ENCODE results near the gene KHDRBS2. TPM values are rescaled to one million over a fixed set of nuclear protein-coding genes. Genes with fewer than 3 reads are reported as not detected.

KHDRBS2 gene
- total and polyA plus RNA-seq, 2 donors (not counting 1 experiment from before 2014, with no cell fraction given), result 8.9 to 9.4 TPM

DNA sequence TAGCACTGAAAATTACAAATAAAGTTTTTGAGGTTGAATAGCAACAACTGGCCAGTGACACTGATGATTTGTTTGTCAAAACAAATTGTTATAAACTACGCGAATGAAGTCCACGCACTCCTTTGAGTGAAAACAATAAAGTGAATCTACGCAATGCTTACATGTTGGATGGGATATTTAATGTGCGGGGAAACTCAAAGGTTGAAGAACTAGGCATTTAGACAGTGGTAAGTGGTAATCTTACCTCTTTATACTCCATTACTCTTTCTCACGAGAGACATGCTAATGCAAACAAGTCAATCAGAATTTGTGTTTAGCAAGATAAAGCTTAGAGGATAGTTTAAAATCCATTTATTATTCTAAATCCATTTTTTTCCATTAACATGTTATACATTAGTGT lies 606.4 kb downstream of the KHDRBS2 start:
- Histone ChIP-seq H3K4me1 (ENCODE audit: control insufficient read depth in 2 of 2, insufficient read depth in 2 of 2, low read length in 2 of 2) (no peaks in the 10 kb centered on the region), H3K27me3 (replicated peaks in 1 of 4; ENCODE audit: control extremely low read depth in 1 of 4, control insufficient read depth in 3 of 4, insufficient read depth in 4 of 4, low read length in 3 of 4) (no peaks in the 10 kb centered on the region), H3K36me3 (replicated peaks in 1 of 2; ENCODE audit: control extremely low read depth in 1 of 2, control insufficient read depth in 1 of 2, extremely low read depth in 1 of 2, insufficient read depth in 2 of 2, low read length in 1 of 2) (no peaks in the 10 kb centered on the region), H4K20me1 (ENCODE audit: control insufficient read depth, insufficient read depth, low read length, poor library complexity, severe bottlenecking) (no peaks in the 10 kb centered on the region), H3K4me3 (ENCODE audit: control extremely low read depth in 1 of 5, extremely low read depth in 1 of 5, insufficient read depth in 1 of 5, low read depth in 2 of 5, low read length in 4 of 5) (no peak overlapping the region), H3K9ac (ENCODE audit: low read length) (no peak overlapping the region), H3K9me3 (ENCODE audit: control extremely low read depth in 1 of 3, control insufficient read depth in 2 of 3, insufficient read depth in 1 of 3, low read length in 2 of 3) (no peaks in the 10 kb centered on the region), H3K79me2 (ENCODE audit: control insufficient read depth, insufficient read depth, low read length) (no peaks in the 10 kb centered on the region), H2AFZ (ENCODE audit: insufficient read depth, low read depth, low read length, poor library complexity, severe bottlenecking) (no peak overlapping the region), H3K27ac (ENCODE audit: low read length in 2 of 2) (no peak overlapping the region), H3K4me2 (replicated peaks; ENCODE audit: low read depth, low read length, poor library complexity, severe bottlenecking) (no peak overlapping the region)
- Mint-ChIP-seq H3K27ac (no peak overlapping the region), H3K27me3 (no peaks in the 10 kb centered on the region), H3K4me1 (no peaks in the 10 kb centered on the region), H3K4me3 (no peak overlapping the region), H3K9me3 (ENCODE audit: insufficient read depth) (no peaks in the 10 kb centered on the region)
- intact Hi-C loops (cut with micrococcal nuclease), result no loop called here
- POLR2A ChIA-PET, result no interaction called here
- TF ChIP-seq, protein P1, sequence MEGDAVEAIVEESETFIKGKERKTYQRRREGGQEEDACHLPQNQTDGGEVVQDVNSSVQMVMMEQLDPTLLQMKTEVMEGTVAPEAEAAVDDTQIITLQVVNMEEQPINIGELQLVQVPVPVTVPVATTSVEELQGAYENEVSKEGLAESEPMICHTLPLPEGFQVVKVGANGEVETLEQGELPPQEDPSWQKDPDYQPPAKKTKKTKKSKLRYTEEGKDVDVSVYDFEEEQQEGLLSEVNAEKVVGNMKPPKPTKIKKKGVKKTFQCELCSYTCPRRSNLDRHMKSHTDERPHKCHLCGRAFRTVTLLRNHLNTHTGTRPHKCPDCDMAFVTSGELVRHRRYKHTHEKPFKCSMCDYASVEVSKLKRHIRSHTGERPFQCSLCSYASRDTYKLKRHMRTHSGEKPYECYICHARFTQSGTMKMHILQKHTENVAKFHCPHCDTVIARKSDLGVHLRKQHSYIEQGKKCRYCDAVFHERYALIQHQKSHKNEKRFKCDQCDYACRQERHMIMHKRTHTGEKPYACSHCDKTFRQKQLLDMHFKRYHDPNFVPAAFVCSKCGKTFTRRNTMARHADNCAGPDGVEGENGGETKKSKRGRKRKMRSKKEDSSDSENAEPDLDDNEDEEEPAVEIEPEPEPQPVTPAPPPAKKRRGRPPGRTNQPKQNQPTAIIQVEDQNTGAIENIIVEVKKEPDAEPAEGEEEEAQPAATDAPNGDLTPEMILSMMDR (IDR thresholded peaks at IDR 0.05), result no peak
- TF ChIP-seq EZH2 (IDR thresholded peaks at IDR 0.05; ENCODE audit: borderline replicate concordance, insufficient read depth, low read depth, low read length, poor library complexity, severe bottlenecking), result no peak
- ATAC-seq (ENCODE audit: low read depth) (no peak), DNase-seq (no peak)
- CTCF ChIA-PET, result no interaction called here
- WGBS (ENCODE audit: insufficient coverage), result 100% methylated on average over 3 of the region's 6 CpGs

DNA sequence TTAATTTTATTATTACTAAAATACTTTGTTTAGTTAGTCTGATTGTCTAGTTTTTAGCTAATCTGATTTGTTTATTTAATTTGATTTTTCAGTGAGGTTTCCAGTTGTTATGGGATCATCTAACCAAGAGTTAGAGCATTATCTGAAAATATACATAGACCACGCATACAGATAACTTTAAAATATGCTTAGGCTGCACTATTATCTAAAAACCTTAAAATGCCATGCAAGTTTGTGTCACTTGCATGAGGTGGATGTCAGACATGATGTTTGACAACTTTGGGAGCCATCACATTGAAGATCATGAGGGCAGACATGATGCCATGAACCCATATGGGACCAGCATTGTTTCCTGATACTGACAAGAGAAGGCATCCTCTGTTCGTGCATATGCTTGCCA lies 610.3 kb downstream of the KHDRBS2 start:
- Mint-ChIP-seq H3K9me3 (ENCODE audit: insufficient read depth) (no peaks in the 10 kb centered on the region), H3K27ac (no peak overlapping the region), H3K27me3 (no peaks in the 10 kb centered on the region), H3K4me1 (no peaks in the 10 kb centered on the region), H3K4me3 (no peak overlapping the region)
- no peaks in the 10 kb centered on the region for H3K27me3 ChIP-seq (replicated peaks in 1 of 4; ENCODE audit: control extremely low read depth in 1 of 4, control insufficient read depth in 3 of 4, insufficient read depth in 4 of 4, low read length in 3 of 4)
- ATAC-seq (ENCODE audit: low read depth), result no peak
- no peaks in the 10 kb centered on the region for H3K36me3 ChIP-seq (replicated peaks in 1 of 2; ENCODE audit: control extremely low read depth in 1 of 2, control insufficient read depth in 1 of 2, extremely low read depth in 1 of 2, insufficient read depth in 2 of 2, low read length in 1 of 2)
- no peaks in the 10 kb centered on the region for H3K4me1 ChIP-seq (ENCODE audit: control insufficient read depth in 2 of 2, insufficient read depth in 2 of 2, low read length in 2 of 2)
- intact Hi-C loops (cut with micrococcal nuclease), result no loop called here
- no CpG with 5 or more reads among the region's 2 CpGs for WGBS (ENCODE audit: insufficient coverage)
- no peak overlapping the region for H3K4me2 ChIP-seq (replicated peaks; ENCODE audit: low read depth, low read length, poor library complexity, severe bottlenecking)
- ChIA-PET POLR2A (no interaction called here), CTCF (no interaction called here)
- H4K20me1 ChIP-seq (ENCODE audit: control insufficient read depth, insufficient read depth, low read length, poor library complexity, severe bottlenecking), result no peaks in the 10 kb centered on the region
- no peak overlapping the region for H3K4me3 ChIP-seq (ENCODE audit: control extremely low read depth in 1 of 5, extremely low read depth in 1 of 5, insufficient read depth in 1 of 5, low read depth in 2 of 5, low read length in 4 of 5)
- no peak for TF ChIP-seq EZH2 (IDR thresholded peaks at IDR 0.05; ENCODE audit: borderline replicate concordance, insufficient read depth, low read depth, low read length, poor library complexity, severe bottlenecking)
- TF ChIP-seq, protein P1 (IDR thresholded peaks at IDR 0.05), result no peak
- H2AFZ ChIP-seq (ENCODE audit: insufficient read depth, low read depth, low read length, poor library complexity, severe bottlenecking), result no peak overlapping the region
- H3K9ac ChIP-seq (ENCODE audit: low read length), result no peak overlapping the region
- no peaks in the 10 kb centered on the region for H3K79me2 ChIP-seq (ENCODE audit: control insufficient read depth, insufficient read depth, low read length)
- no peak overlapping the region for H3K27ac ChIP-seq (ENCODE audit: low read length in 2 of 2)
- H3K9me3 ChIP-seq (ENCODE audit: control extremely low read depth in 1 of 3, control insufficient read depth in 2 of 3, insufficient read depth in 1 of 3, low read length in 2 of 3), result no peaks in the 10 kb centered on the region
- no peak for DNase-seq
